ENCODE measurements around the gene SCAP. TPM values are rescaled to one million over a fixed set of nuclear protein-coding genes. Genes with fewer than 3 reads are reported as not detected.

Gene SCAP
- total RNA-seq, 1 donor from 2014 or later: 43.1 TPM

DNA sequence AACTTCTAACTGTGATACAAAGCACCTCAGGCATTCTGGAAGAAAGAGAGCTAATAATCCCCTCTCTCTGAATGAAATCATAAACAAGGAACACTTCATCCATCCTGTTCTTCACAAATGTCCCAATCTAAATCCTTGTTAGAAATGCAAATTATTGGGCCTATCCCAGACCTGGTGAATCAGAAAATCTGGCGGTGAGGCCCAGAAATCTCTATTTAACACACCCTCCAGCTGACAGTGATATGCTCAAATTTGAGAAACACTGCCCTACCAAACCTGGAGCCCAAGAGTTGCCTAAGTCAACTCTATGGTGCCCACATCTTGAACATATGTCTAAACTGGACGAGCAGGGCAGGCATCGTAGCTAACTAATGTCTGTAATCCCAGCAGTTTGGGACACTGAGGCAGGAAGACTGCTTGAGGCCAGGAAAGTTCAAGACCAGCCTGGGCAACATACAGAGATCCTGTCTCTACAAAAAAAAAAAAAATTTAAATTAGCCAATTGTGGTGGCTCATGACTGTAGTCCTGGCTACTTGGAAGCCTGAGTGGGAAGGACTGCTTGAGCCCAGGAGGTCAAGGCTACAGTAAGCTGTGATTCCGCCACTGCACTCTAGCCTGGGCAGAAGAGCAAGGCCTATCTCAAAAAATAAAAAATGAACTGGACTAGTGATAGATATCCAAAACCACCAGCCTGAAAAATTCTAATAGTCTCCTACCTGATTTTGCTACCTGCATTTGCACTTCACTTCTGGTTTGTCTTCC, 23.1 kb downstream of the SCAP start:
- H3K9me3 ChIP-seq (replicated peaks): peaks cover 5% of the 10 kb centered on the region
- no peaks in the 10 kb centered on the region for H3K36me3 ChIP-seq
- H3K27me3 ChIP-seq (ENCODE audit: low read depth): no peaks in the 10 kb centered on the region
- no peak overlapping the region for H3K27ac ChIP-seq (replicated peaks)
- peaks cover 25% of the 10 kb centered on the region for H3K4me1 ChIP-seq
- no peak overlapping the region for H3K4me3 ChIP-seq
- intact Hi-C loops (cut with micrococcal nuclease): no loop called here
- no peak for DNase-seq
- TF ChIP-seq CTCF (IDR thresholded peaks at IDR 0.05; ENCODE audit: borderline replicate concordance): no peak

DNA sequence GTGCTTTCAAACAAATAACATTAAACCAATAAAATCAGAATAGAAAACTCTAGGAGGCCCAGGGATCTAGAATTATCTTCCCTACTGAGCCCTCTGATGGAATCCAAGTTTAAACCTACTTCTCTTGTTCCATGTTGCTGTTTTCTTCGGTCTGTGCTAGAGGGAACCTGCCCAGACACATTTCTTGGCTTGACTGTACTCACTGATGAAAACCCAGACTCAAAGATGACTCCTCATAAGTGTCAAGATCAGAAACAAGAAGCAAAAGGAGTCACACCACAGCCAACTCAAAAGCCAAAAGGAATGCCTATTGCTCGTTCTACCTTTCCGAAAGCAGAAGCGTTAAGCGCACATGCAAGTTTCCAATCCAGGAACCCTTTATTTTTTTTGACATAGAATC, 31.6 kb downstream of the SCAP start:
- DNase-seq: no peak
- TF ChIP-seq CTCF (IDR thresholded peaks at IDR 0.05; ENCODE audit: borderline replicate concordance): no peak
- Histone ChIP-seq H3K36me3 (peaks cover 31% of the 10 kb centered on the region), H3K4me3 (no peak overlapping the region), H3K4me1 (peaks cover 29% of the 10 kb centered on the region), H3K9me3 (replicated peaks) (peaks cover 7% of the 10 kb centered on the region), H3K27me3 (ENCODE audit: low read depth) (no peaks in the 10 kb centered on the region), H3K27ac (replicated peaks) (peak overlapping the region; percentile 93)
- intact Hi-C loops (cut with micrococcal nuclease): no loop called here

- Histone ChIP-seq H3K27me3 (ENCODE audit: low read depth) (no peaks in the 10 kb centered on the region), H3K36me3 (peaks cover 32% of the 10 kb centered on the region), H3K4me1 (peaks cover 29% of the 10 kb centered on the region), H3K27ac (replicated peaks) (peak overlapping the region; percentile 93), H3K4me3 (peak overlapping the region; percentile 20), H3K9me3 (replicated peaks) (peaks cover 7% of the 10 kb centered on the region)
- intact Hi-C loops (cut with micrococcal nuclease): no loop called here
- TF ChIP-seq CTCF (IDR thresholded peaks at IDR 0.05; ENCODE audit: borderline replicate concordance): no peak
- DNase-seq: no peak
Measured at GRCh38 chr3:47443611-47443995, 32.1 kb downstream of the SCAP start.

DNA sequence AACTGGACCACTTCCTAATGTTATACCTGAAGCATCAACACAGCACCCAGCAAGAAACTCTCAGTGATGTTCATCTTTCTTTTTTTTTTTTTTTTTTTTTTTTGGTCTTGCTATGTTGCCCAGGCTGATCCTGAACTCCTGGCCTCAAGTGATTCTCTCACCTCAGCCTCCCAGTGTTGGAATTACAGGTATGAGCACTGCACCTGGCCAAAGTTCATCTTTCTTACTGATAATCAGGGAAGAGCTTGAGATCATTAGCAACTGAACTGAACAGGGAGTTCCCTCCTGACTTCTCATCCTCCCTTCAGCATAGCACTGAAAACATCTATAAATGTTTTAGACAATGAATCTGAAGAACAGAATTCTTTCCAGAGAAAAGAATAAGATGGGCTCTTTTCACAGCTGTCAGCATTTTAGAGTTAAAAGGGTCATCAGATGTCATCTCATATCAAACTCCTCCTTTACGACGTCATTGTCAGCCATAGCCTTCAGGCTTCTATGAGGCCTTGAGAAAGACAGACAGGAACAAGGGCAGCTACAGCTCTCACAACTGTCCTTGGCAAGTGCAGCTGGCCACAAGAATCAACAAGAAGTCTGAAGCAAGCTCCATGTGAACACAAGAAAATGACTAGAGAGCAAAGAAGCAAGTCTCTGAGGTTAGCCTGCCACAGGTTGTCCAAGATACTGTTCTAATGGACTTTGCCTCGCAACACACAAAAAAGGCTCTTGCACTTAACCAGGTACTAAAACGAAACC, 33.8 kb downstream of the SCAP start:
- H3K4me3 ChIP-seq: no peak overlapping the region
- H3K36me3 ChIP-seq: peaks cover 48% of the 10 kb centered on the region

GRCh38 chr3:47440131-47440530, 35.6 kb downstream of the SCAP start:
- peaks cover 52% of the 10 kb centered on the region for H3K36me3 ChIP-seq
- H3K4me3 ChIP-seq: no peak overlapping the region
- peaks cover 29% of the 10 kb centered on the region for H3K4me1 ChIP-seq
- TF ChIP-seq CTCF (IDR thresholded peaks at IDR 0.05; ENCODE audit: borderline replicate concordance): peak; percentile 23
- no peak overlapping the region for H3K27ac ChIP-seq (replicated peaks)
- intact Hi-C loops (cut with micrococcal nuclease): no loop called here
- no peaks in the 10 kb centered on the region for H3K9me3 ChIP-seq (replicated peaks)
- H3K27me3 ChIP-seq (ENCODE audit: low read depth): no peaks in the 10 kb centered on the region
- DNase-seq: no peak

More for the DNA sequence above, 33.8 kb downstream of the SCAP start:
- Histone ChIP-seq H3K9me3 (replicated peaks) (no peaks in the 10 kb centered on the region), H3K27me3 (ENCODE audit: low read depth) (no peaks in the 10 kb centered on the region), H3K4me1 (peaks cover 29% of the 10 kb centered on the region), H3K27ac (replicated peaks) (peak overlapping the region; percentile 93)
- no peak for TF ChIP-seq CTCF (IDR thresholded peaks at IDR 0.05; ENCODE audit: borderline replicate concordance)
- no peak for DNase-seq
- intact Hi-C loops (cut with micrococcal nuclease): no loop called here

Data from left ventricle myocardium inferior (tissue), 1 donor.